HG03103 (cell line): Measurements from ENCODE around the gene MMP7.

ENCODE experiments used
- ATAC-seq: cut with Tn5 transposase; IDR thresholded peaks from one replicate; pipeline ENCODE4 v1.9.1; 2021; ENCODE audit warnings: low read depth; ENCODE audit not compliant: unreplicated experiment

MMP7 gene

GRCh38 chr11:102530558-102530957 lies at the start of gene MMP7:
Gene MMP7 (minus strand): TSS chr11:102530747. CDS start chr11:102530700, 47 bp downstream.
- ATAC-seq = no peak

DNA sequence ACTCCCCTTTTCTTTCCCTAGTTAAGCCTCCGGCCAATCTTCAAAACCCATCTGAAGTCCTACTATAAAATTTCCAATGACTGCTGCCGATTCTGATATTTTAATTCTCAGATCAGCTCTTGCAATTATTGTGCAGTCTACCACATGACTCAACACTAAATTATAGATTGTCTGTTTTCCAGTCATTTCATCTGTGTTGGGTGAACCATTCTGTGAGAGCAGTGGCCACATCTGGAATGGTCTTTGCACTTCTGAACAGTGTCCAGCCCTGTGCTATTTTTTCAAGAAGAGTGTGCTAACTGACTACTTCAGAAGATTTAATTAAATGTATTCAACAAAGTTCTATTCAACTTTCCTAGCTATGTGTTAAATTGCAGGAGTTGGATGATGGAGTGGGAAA lies 47.2 kb upstream of the MMP7 start:
- ATAC-seq = no peak

- ATAC-seq = peak; percentile 63
Observed at GRCh38 chr11:102577182-102577581, 46.6 kb upstream of the MMP7 start.

DNA sequence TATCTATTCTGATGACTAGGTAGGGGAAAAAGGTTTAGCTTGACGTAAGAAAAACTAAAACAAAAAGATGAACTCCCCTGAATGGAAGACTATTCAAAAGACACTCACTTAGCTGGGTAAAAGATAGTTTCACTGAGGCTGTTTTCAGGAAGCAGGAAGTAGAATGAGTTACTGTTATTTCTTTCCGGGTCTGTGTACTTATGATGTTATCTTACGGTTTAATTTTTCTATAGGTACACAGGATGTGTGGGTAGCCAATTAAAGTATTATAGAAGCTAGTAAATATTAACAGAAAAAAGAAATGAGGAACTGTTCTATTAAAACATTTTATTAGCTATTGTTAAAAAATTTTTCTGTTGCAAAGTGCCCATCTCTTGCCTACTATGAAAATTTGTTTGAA lies 45.8 kb upstream of the MMP7 start:
- ATAC-seq = no peak

DNA sequence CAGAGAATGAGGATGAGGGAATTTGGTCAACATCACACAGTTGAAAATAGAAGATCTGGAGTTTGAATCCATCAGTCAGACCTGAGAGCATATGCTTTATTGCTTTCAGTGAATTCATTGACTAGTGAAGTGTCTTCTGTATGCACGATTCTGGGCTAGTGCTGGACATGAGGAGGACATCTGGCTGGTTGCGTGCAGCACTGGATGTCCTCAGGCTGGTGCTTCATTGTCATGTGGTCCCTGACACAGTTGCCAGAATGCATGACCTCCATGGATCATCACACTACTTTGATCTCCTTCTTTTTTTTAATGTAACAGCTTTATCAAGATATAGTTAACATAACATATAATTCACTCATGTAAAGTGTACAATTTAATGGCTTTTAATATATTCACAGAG lies 44.5 kb upstream of the MMP7 start:
- no peak for ATAC-seq

- ATAC-seq = no peak
Observed at GRCh38 chr11:102573851-102574250, 43.3 kb upstream of the MMP7 start.

DNA sequence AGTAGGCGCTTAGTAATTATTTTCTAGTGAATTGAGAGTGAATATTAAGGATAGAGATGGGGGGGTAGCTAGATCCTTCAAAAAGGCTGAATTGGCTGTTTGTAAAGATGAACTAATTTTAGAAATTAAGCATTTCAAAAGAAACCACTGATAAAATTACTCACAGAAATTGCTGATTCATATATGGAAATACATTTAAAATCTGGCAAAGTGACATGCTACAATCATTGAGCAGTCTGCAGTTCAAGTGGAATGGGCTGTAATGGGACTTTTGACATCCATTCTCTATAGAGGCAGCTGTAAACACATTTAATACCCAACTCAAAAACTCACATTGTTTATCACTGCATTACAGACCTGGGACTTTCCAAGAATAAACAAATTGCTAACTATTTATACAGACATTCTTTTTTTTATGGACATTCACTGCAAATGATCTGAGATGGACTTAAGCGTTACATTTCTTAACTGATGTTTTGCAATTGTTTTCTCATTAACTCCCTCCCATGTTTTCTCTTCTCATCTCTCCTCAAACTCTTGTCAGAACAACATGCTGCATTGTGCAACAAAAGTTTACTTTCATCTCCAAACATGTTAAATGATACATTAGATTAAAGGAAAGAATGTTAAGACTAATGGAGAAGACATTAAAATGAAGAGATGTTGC lies 42.1 kb upstream of the MMP7 start:
- no peak for ATAC-seq

DNA sequence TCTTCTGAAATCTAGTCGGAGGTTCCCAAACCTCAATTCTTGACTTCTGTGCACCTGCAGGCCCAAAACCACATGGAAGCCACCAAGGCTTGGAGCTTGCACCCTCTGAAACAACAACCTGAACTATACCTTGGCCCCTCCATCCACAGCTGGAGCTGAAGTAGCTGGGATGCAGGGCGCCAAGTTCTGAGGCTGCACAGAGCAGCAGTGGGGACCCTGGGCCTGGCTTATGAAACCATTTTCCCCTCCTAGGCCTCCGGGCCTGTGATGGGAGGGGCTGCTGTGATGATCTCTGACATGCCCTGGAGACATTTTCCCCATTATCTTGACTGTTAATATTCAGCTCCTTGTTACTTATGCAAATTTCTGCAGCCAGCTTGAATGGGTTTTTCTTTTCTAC lies 38.3 kb upstream of the MMP7 start:
- ATAC-seq = no peak

- ATAC-seq = no peak
Observed at GRCh38 chr11:102566112-102566511, 35.6 kb upstream of the MMP7 start.

- peak; percentile 57 for ATAC-seq
Observed at GRCh38 chr11:102564110-102564509, 33.6 kb upstream of the MMP7 start.

GRCh38 chr11:102561636-102562035 lies 31.1 kb upstream of the MMP7 start:
- no peak for ATAC-seq

- peak; percentile 75 for ATAC-seq
Observed at GRCh38 chr11:102560555-102561011, 30.0 kb upstream of the MMP7 start.

GRCh38 chr11:102559839-102560238 lies 29.3 kb upstream of the MMP7 start:
- ATAC-seq = peak; percentile 36

GRCh38 chr11:102555091-102555490 lies 24.5 kb upstream of the MMP7 start:
- ATAC-seq = no peak

DNA sequence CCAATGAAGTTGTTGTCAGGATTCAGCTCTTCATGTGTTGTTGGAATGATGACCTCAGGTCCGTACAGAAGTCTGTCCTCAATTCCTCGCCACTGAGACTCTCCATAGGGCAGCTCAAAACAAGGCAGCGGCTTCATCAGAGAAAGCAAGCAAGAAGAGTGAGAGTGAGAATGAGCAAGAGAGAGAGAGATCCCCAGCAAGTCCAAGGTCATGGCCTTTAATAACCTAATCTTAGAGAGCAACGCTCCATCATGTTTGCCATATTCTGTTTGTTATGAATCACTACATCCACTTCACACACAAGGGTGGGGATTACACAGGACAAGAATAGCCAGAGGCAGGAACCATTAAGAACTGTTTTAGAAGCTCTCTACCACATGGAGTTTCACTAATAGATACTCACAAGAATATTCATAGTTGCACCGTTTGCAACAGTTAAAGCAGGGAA lies 23.3 kb upstream of the MMP7 start:
- ATAC-seq = peak; percentile 81

DNA sequence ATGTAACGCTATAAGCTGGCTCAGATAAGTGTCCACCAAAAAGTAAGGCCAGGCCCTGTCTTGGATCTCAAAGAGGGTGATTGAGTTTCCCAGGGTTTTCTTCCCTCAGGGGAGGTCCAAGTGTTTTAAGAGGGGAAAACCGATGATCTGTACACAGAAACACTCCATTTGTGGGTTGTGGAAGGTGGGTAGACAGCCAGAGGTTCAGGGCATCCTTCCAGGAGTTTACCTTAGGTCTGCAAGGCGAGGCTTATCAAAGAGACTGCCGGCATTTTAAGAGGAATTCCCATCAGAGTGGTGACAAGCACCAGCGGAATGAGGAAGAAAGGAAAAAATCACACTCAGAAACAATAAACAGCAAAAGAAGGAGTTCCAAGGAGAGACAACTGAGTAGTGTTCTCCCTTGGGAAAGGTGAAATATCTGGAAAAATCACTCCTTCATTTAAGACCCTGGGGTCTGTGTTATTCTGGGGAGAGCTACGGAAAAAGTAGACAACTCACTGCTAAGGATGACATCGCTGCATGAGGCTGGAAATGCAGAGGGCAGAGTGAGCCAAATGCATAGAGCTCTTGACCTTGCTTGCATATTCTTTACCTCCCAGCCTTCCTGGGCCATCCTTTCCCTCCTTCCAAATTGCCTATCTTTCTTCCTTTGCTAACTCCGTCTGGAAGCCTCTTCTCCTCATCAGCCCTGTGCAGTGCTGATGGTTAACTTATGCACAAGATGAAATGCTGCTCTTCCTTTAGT lies 22.1 kb upstream of the MMP7 start:
- no peak for ATAC-seq

- no peak for ATAC-seq
Observed at GRCh38 chr11:102552020-102552419, 21.5 kb upstream of the MMP7 start.

- ATAC-seq = no peak
Observed at GRCh38 chr11:102551169-102551781, 20.7 kb upstream of the MMP7 start.

- ATAC-seq = peak; percentile 70
Observed at GRCh38 chr11:102546923-102547471, 16.4 kb upstream of the MMP7 start.

- ATAC-seq = peak; percentile 48
Observed at GRCh38 chr11:102546427-102546826, 15.9 kb upstream of the MMP7 start.

- no peak for ATAC-seq
Observed at GRCh38 chr11:102545701-102546100, 15.2 kb upstream of the MMP7 start.
